NCI-H748 (cell line): Measurements from ENCODE around the gene DENND1A.
"Not testable (repeated sequence)": the region's sequence is repeated elsewhere in the genome, so short reads cannot be mapped to it uniquely, and the experiment has no call there.

Experiments
- DNase-seq: peaks from one replicate; lab custom pipeline; 2025; ENCODE audit not compliant: unreplicated experiment; lab: John Stamatoyannopoulos, UW

Gene DENND1A

GRCh38 chr9:123929870-123930831, at the start of gene DENND1A:
Gene DENND1A (minus strand): TSS chr9:123930126. CDS start chr9:123929905, 221 bp downstream.
- peak; percentile 94 for DNase-seq

- DNase-seq = no peak
Observed at GRCh38 chr9:123978981-123979380, 49.1 kb upstream of the DENND1A start.

GRCh38 chr9:123976579-123976978, 46.7 kb upstream of the DENND1A start:
- not testable (repeated sequence) for DNase-seq

GRCh38 chr9:123975871-123976270, 45.9 kb upstream of the DENND1A start:
- no peak for DNase-seq

GRCh38 chr9:123974471-123974870, 44.5 kb upstream of the DENND1A start:
- DNase-seq = no peak

GRCh38 chr9:123973590-123974223, 43.8 kb upstream of the DENND1A start:
- no peak for DNase-seq

- no peak for DNase-seq
Observed at GRCh38 chr9:123972618-123973017, 42.7 kb upstream of the DENND1A start.

- no peak for DNase-seq
Observed at GRCh38 chr9:123967323-123967722, 37.4 kb upstream of the DENND1A start.

- DNase-seq = no peak
Observed at GRCh38 chr9:123965801-123966686, 36.1 kb upstream of the DENND1A start.

- DNase-seq = no peak
Observed at GRCh38 chr9:123964761-123965160, 34.8 kb upstream of the DENND1A start.

GRCh38 chr9:123960965-123961364, 31.0 kb upstream of the DENND1A start:
- no peak for DNase-seq

GRCh38 chr9:123960366-123960765, 30.4 kb upstream of the DENND1A start:
- peak; percentile 19 for DNase-seq

- DNase-seq = no peak
Observed at GRCh38 chr9:123959787-123960186, 29.9 kb upstream of the DENND1A start.

GRCh38 chr9:123957731-123958130, 27.8 kb upstream of the DENND1A start:
- no peak for DNase-seq

GRCh38 chr9:123957168-123957721, 27.3 kb upstream of the DENND1A start:
- no peak for DNase-seq

GRCh38 chr9:123955637-123956036, 25.7 kb upstream of the DENND1A start:
- DNase-seq = no peak

- no peak for DNase-seq
Observed at GRCh38 chr9:123954518-123955280, 24.8 kb upstream of the DENND1A start.

- no peak for DNase-seq
Observed at GRCh38 chr9:123952641-123953495, 22.9 kb upstream of the DENND1A start.

GRCh38 chr9:123948286-123948685, 18.4 kb upstream of the DENND1A start:
- DNase-seq = no peak
